UCSD-AML1 (cell line): ENCODE measurements around the gene SELENOI.

ENCODE experiments used
- DNase-seq: peaks from one replicate; lab custom pipeline; 2025; ENCODE audit not compliant: unreplicated experiment; lab: John Stamatoyannopoulos, UW

SELENOI gene

DNA sequence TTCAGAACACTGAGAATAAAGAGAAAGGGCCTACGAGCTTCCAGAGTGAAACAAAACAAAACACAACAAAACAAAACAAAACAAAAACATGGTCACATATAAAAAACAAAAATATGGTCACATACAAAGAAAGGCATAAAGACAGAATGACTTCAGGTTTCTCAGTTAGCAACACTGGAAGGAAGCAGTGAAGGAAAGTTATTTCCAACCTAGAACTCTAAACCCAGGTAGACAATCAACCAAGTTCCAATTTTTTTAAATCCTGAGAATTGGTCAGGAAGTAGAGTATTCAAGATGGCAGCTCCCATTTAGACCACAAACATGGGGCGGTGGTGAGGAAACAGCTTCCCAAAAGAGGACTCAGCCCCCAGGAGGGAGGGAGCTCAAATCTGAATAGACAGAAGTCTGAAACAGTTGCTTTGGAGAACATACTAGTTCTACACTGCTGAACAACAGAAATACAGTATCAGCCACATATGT, 64.9 kb downstream of the SELENOI start:
- no peak for DNase-seq

DNA sequence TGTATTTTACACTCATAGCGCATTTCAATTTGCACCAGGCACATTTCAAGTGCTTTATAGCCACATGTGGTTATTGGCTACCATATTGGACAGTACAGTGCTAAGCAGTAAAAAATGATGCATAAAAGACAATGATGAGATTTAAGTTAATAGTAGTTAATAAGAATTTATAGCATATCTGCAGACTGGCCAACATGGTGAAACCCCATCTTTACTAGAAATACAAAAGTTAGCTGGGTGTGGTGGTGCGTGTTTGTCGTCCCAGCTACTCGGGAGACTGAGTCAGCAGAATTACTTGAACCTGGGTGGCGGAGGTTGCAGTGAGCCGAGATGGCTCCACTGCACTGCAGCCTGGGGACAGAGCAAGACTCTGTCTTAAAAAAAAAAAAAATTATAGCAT, 65.5 kb downstream of the SELENOI start:
- no peak for DNase-seq

DNA sequence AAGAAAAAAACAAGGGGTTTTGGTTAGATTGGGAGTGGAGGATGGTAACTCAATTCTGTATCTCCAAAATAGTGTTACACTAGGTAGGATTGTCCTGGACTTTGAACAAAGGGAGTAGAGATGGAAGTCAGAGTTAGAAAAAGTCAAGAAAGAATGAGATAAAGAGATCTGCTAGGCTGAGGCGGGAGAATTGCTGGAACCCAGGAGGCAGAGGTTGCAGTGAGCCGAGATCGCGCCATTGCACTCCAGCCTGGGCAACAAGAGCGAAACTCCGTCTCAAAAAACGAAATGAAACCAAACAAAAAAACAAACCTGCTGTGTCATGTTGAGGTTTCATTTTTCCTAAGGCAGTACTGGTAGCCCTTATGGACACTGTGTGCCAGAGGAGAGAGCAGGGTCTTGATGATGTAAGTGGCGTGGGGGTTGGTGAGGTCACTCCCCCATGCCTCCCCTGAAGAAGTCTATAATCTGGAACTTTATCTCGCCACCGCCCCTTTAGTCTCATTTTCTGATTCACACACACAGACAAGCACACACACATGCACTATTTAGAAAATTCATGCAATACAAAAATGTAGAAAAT, 66.2 kb downstream of the SELENOI start:
- no peak for DNase-seq

DNA sequence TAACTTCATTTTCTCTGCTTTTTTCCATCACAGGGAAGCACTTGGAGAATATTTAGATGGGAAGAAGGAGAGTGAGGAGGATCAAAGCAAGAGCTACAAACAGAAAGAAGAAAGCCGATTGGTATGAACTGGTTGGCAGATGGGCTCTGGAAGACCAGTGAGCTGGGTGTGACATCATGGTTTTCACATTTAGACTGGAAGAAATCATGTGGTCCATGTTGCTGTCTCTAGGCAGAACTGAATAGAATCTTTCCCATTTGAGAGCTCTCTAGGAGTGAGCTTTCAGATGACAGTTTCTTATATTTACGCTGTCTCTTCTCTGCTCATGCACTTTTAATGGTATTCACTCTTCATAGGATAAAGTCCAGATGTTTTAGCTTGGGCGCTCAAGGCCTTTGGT, 68.4 kb downstream of the SELENOI start:
- DNase-seq: no peak

DNA sequence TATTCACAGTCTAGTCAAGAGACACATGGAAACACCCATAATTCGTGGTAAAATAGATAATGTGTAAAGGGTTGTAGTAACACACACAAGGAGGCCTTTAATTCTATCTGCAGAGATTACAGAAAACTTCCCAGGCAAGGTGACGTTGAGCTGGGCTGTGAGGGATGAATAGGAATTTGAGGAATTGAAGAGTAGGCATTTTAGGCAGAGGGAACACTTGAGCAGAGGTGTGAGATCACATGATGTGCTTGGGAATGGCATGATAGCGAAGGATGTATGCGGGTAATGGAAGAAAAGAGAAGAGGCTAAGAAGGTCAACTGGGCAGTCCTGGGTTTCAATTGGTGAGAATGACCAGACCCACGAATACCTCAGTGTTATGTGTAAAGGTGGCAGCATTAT, 76.0 kb downstream of the SELENOI start:
- DNase-seq: no peak

DNA sequence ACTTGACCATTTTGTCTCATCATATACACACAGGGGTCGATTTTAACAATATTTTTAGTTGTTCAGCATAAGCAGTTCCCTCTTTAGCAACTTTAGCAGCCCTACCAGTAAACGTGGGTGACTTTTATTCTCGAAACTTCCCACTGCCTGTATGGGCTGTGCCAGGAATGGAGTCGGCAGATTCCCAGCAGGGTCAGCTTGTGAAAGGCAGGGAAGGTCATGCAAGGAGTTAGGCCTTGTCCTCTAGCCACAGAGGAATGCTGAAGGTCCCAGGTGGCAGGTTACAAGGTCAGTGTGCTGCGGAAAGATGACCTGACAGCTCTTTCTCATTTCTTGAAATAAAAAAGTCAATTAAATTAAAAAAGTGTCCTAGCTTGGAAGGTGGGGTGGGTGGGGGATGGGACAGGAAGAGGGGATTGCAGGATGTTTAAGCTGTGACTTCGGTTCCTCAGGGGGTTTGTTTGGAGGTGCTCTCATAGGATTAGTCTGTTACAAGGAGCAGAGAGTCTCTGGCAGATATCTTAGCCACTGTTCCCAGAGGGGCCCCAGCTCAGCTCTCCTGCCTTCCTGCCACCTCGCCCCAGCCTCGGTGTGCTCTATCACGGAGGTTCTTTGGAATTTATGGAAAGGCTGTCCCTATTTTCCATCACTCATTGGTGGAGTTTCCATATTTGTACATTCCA, 77.1 kb downstream of the SELENOI start:
- DNase-seq: no peak

DNA sequence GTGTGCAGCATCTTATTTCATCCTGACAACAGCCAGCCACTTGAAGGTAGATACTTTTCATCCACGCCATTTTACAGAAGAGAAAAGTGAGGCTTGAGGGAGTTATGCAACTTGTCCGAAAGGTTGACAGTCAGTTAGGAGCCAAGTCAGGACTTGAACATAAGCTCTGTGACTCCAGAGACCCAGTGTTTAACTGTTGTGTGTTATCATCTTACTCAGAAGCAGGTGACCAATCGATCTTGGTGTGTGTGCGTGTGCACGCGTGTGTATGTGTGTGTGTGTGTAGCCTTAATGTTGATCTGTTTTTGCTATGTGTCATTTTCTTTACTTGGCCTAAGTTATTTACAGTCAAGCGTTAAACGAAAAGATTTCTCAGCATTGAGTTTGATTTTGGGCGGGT, 77.8 kb downstream of the SELENOI start:
- no peak for DNase-seq

DNA sequence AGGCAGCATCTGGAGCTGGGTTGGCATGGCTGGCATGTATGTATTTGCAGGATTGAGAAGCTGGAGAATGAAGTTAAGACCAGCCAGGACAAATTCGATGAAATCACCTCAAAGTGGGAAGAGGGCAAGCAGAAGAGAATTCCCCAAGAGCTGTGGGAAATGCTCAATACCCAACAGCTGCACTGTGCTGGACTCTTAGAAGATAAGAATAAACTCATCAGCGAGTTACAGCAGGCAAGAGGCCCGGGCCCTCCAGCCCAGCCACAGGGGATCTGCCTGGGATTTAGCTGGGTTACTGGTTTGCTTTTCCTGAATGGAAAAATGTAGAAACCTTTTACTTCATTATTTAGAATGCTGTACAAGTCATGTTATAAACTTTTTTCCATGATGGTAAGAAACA, 78.3 kb downstream of the SELENOI start:
- no peak for DNase-seq

DNA sequence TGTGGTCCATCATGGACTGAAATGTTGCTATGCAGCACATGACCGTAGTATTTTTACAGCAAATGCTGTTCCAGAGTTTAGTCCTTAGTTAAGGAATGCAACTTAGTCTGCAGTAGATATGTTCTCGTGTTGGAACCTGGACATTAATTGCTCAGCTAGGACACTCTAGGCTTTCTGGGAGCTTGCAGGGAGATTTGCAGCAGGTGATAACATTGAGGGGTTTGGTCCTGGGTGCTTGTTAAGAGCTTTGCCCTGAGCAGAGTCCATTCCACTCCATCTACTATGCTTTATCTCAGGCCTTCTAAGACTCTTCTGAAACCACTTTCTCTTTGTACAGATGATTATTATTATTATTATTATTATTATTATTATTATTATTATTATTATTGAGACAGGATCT, 82.9 kb downstream of the SELENOI start:
- DNase-seq: no peak

DNA sequence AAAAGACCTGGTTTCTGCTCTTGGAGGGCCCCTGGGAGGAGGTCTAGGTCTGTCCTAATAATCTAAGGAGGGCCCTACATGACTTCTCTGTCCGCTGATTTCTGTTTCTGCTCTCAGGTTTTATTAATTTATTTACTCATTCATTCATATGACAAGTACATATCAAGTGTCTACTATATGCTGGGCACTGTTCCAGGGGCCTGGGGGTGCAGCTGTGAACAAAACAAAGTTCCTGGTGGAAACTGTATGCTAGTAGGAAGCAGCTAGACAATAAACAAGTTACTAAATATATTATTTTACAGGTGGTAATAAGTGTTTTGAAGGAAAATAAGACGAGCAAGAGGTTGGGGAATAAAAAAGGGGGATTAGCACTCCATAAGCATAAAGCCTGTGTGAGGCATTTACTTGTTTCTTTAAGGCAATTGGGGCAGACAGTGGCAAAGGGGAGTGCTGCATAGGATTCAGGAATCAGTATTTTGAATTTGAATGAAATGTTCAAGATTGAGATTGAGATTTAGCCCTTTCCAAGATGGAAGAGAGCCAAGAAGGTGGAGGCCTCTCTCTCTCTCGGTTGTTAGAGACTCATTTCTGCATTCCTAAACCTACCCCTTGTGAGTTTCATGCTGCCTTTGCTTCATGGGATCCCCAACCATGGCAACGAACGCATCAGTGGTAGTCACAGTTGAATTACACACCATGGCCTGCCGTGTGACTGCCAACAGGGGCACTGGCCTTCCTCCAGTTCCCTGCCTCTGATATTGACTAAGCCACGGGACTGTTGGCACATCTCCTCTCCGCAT, 84.0 kb downstream of the SELENOI start:
- DNase-seq: no peak

DNA sequence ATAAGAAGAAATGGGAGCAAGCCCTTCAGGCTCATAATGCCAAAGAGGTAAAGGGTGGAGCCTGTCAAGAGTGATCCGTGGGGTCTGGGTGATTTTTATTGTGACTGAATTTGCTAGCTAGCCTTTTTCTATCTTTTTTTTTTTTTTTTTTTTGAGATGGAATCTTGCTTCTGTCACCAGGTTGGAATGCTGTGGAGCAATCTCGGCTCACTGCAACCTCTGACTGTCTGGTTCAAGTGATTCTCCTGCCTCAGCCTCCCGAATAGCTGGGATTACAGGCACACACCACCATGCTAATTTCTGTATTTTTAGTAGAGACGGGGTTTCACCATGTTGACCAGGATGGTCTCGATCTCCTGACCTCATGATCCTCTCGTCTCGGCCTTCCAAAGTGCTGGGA, 84.9 kb downstream of the SELENOI start:
- DNase-seq: no peak

DNA sequence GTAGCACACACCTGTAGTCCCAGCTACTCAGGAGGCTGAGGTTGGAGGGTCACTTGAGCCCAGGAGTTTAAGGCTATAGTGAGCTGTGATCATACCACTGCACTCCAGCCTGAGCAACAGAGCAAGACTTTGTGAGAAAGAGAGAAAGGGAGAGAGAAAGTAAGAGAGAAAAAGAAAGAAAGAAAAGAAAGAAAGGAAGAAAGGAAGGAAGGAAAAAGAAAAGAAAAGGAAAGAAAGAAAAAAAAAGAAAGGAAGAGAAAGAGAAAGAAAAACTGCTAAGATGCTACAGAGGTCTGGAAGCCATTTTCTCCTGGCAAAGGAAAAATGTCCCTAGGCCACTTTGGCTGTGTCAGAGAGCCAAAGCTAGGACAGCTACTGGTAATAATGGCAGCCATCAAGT, 86.4 kb downstream of the SELENOI start:
- no peak for DNase-seq

DNA sequence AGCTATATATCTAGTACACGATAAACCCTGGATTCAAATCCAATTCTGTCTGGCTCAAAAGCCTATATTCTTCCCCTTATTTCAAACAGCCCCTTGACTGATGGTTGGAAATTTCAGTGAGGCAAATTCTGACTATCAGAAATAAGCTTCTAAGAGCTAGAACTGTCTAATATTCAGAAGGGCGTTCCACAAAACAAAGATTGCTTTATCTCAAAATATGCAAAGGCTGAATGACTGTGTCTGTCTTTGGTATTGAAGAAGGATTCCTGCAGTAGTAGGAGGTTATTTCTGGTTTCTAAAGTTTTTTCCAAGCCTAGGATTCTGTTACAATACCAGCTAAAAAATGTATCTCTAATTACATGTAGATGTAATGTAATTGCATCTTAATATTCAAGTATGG, 86.9 kb downstream of the SELENOI start:
- DNase-seq: no peak

DNA sequence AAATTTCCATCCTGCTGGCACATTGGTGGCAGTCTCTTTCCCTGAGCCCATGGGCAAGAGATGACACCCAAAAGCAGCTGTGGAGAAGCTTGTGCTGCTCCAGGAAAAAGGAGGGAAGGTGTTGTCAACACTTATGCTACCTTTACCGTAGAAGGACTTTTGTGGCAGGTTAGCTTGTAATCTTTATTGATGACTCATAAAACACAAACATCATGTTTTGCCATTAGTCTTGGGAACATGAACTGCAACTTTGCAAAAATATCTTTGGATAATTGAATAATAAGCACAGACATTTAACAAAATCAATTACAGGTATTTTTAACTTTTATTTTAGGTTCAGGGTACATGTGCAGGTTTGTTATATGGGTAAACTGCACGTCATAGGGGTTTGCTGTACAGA, 89.2 kb downstream of the SELENOI start:
- DNase-seq: no peak

DNA sequence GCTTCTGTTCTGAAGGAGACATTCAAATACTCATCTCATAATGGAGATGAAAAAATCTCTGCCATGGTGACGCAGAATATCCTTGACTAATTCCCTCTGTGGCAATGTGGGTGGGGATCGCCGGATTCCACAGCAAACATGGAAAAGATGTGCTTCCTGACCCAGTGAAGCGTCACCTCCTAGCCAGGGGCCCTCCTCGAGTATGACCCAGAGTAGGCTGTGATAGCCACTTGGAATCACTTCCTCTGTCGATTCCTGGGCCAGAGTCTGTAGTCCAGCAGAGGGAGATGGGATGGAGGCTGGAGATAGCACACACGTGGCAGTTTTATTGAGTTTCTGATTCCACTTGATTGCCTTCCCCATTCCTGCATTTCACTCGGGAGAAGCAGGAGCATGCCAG, 92.6 kb downstream of the SELENOI start:
- no peak for DNase-seq

DNA sequence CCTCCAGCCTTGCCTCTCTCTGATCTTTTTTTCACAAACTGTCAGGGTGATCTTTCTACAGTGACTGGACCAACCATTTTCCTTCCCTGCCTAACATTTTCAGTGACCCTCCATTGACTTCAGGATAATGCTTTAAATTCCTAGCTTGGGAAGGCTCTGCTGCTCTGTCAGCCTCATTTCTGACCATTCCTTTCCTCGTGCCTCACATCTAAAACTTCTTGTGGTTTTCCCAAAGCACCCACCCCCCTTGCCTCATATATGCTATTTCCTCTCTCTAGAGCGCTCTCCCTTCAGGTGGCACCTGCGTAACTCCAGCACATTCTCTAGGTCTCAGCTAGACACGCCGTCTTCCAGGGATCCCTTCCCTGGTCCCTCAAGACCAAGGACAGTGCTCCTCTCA, 93.0 kb downstream of the SELENOI start:
- DNase-seq: no peak

DNA sequence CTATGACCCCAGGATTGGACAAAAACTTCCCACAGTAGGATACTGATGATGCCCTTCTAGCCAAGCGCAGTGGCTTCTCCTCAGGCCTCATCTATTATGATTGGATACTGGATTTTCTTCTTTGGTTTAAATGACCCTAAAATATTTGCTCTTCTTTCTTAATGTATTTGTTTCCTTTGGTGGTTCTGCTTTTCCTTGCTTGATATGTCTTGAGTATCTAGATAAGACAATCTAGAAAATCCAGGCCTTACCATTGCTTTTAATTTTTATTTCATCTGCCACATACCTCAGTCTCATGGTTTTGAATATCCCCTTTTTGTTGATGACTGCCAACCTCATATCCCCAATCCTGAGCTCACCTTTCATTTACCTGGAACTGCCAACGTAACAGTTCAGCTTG, 96.4 kb downstream of the SELENOI start:
- DNase-seq: no peak

DNA sequence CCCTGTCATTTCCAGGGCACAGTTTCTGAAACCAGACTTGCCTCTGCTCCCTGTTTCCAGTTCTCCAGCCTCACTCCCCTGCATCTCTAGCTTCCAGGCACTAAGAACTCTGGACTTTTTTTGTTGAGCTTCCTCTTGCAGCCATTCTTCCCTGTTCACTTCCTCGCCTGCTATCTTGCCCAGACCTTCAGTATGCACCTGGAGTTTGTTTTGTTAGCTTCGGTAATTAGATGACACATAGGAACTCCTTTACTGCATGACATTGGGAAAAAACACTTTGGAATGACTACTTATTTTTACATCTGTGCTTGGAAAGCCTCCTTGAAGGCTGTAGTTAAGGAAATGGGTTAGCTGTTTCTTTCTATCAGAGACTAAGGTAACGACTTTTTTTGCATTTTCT, 96.8 kb downstream of the SELENOI start:
- no peak for DNase-seq

DNA sequence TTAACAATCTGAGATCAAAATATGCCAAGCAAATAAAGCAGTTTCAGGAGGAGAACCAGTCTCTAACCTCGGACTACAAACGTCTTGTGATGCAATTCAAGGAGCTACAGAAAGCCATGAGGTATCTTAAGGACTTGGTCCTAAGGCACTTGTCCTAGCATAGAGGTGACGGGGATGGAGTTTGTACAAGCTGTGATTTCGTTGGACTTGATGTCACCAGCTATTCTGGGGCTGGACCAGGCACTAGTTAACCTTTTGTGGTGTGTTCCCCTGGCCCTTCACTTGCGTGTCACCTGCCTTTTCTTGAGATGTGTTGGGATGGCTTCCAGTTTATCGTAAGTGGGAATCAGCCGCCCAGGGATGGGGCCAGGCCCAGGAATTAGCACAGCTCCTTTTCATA, 98.3 kb downstream of the SELENOI start:
- no peak for DNase-seq
